HepG2 (cell line): Measurements from ENCODE around the gene CEP120. TPM values are rescaled to one million over a fixed set of nuclear protein-coding genes. Genes with fewer than 3 reads are reported as not detected.

ENCODE experiments used
- ATAC-seq: fragments of 200-7000 bp; cut with Tn5 transposase; 3 replicates; pipeline ENCODE4 v1.9.1; 2020; ENCODE audit warnings: mild to moderate bottlenecking, moderate library complexity
- BruUV-seq: library from RNA; stranded (reverse); fragments of 400-500 nt; replicated peaks from 2 replicates; lab custom pipeline; 2021; lab: Mats Ljungman, UMichigan
- CTCF ChIA-PET: fragments of 300-600 bp; formaldehyde crosslinking; extraction: SDS; loops from one replicate; lab custom pipeline; 2021; ENCODE audit warnings: low total read pairs, inconsistent platforms, low intra/inter-chr PET ratio; lab: Yijun Ruan, JAX
- POLR2A ChIA-PET: fragments of 350-600 bp; sonication (Branson Sonifier 250); formaldehyde crosslinking; loops from one replicate; lab custom pipeline; 2020; ENCODE audit warnings: antibody characterized with exemption, inconsistent platforms; lab: Yijun Ruan, JAX
- DNase-seq: peaks from one replicate; pipeline ENCODE4 v3.0.0-alpha.2; 2015; ENCODE audit warnings: low spot score
- FAIRE-seq: peaks from 3 replicates; lab custom pipeline; 2011; peaks lifted over from hg19 to GRCh38; lab: Jason Lieb, UNC
- H2AFZ ChIP-seq: one replicate; pipeline ENCODE4 v1.6.1; 2011; ENCODE audit warnings: low read length, inconsistent platforms
- H3K27ac ChIP-seq: fragments of 300-600 bp; 3 replicates; pipeline ENCODE4 v1.8.0; 2011; ENCODE audit warnings: mixed run types, mild to moderate bottlenecking, mixed read lengths, low read length, inconsistent platforms; ENCODE audit not compliant: insufficient read depth; ENCODE audit errors: extremely low read length
- H3K27me3 ChIP-seq, 2 experiments: fragments of 200-600 bp in 1 of 2; 2 replicates in 1 of 2; 3 replicates in 1 of 2; pipeline versions ENCODE4 v1.6.0 to v1.8.0; 2011; ENCODE audit warnings: low read length in 2 of 2, mild to moderate bottlenecking in 2 of 2, moderate library complexity in 2 of 2, inconsistent platforms in 1 of 2; ENCODE audit not compliant: insufficient read depth in 2 of 2, control insufficient read depth in 1 of 2
- H3K36me3 ChIP-seq, 2 experiments: fragments of 200-600 bp in 1 of 2; replicated peaks in 1 of 2; 2 replicates in 1 of 2; 3 replicates in 1 of 2; pipeline versions ENCODE4 v1.5.1 to v1.8.0; 2011; ENCODE audit warnings: low read length in 2 of 2, inconsistent platforms in 1 of 2; ENCODE audit not compliant: insufficient read depth in 2 of 2, control insufficient read depth in 1 of 2
- H3K4me1 ChIP-seq: 2 replicates; pipeline ENCODE4 v1.5.1; 2012; ENCODE audit warnings: low read length, inconsistent platforms; ENCODE audit not compliant: insufficient read depth
- H3K4me2 ChIP-seq: 2 replicates; pipeline ENCODE4 v1.6.0; 2011; ENCODE audit warnings: low read depth, low read length, inconsistent platforms
- H3K4me3 ChIP-seq, 3 experiments: fragments of 200-600 bp in 1 of 3; sonication (generic), shearing (Covaris generic) in 1 of 3; replicated peaks in 1 of 3; 2 replicates each; pipeline ENCODE4 v1.5.1; 2011 to 2016; ENCODE audit warnings: low read length in 3 of 3, inconsistent platforms in 2 of 3, low read depth in 2 of 3, mild to moderate bottlenecking in 2 of 3, control low read depth in 1 of 3, mixed read lengths in 1 of 3; ENCODE audit not compliant: insufficient read depth in 1 of 3
- H3K79me2 ChIP-seq: one replicate; pipeline ENCODE4 v1.6.1; 2011; ENCODE audit warnings: low read length, inconsistent platforms; ENCODE audit not compliant: insufficient read depth
- H3K9ac ChIP-seq: 2 replicates; pipeline ENCODE4 v1.6.0; 2011; ENCODE audit warnings: mild to moderate bottlenecking, low read depth, low read length, inconsistent platforms; ENCODE audit not compliant: insufficient read depth
- H3K9me3 ChIP-seq: 2 replicates; pipeline ENCODE4 v1.5.1; 2012; ENCODE audit warnings: mild to moderate bottlenecking, low read length
- H4K20me1 ChIP-seq: 2 replicates; pipeline ENCODE4 v1.6.0; 2011; ENCODE audit warnings: inconsistent platforms, mild to moderate bottlenecking, low read length, moderate library complexity; ENCODE audit not compliant: insufficient read depth
- AKAP8 ChIP-seq: sonication (generic); formaldehyde crosslinking; IDR thresholded peaks from 2 replicates; pipeline ENCODE4 v1.5.1; 2020; ENCODE audit warnings: mild to moderate bottlenecking, missing genetic modification reagents
- FOSL1 ChIP-seq: sonication (generic); formaldehyde crosslinking; IDR thresholded peaks from 2 replicates; pipeline ENCODE4 v1.9.0; 2021; ENCODE audit warnings: missing genetic modification reagents, borderline replicate concordance
- FOXK2 ChIP-seq: fragments of 450-650 bp; IDR thresholded peaks from 2 replicates; pipeline ENCODE4 v1.6.1; 2016
- HMGA1 ChIP-seq: sonication (generic); formaldehyde crosslinking; conservative IDR thresholded peaks from 2 replicates; pipeline ENCODE4 v1.4.0; 2020; ENCODE audit warnings: missing genetic modification reagents
- JUND ChIP-seq: sonication (generic); formaldehyde crosslinking; IDR thresholded peaks from 2 replicates; pipeline ENCODE4 v1.8.0; 2022; ENCODE audit warnings: mild to moderate bottlenecking, missing genetic modification reagents
- NCOR1 ChIP-seq: fragments of 200-600 bp; sonication (generic); IDR thresholded peaks from 2 replicates; pipeline ENCODE4 v1.7.0; 2017; ENCODE audit warnings: antibody characterized with exemption, low read length, borderline replicate concordance
- POLR2G ChIP-seq: fragments of 200-400 bp; formaldehyde crosslinking; IDR thresholded peaks from 2 replicates; pipeline ENCODE4 v1.6.1; 2018; ENCODE audit warnings: mild to moderate bottlenecking, low read depth, low read length, moderate library complexity
- REL ChIP-seq: sonication (generic); formaldehyde crosslinking; conservative IDR thresholded peaks from 2 replicates; pipeline ENCODE4 v1.8.0; 2022; ENCODE audit warnings: mild to moderate bottlenecking, missing genetic modification reagents, moderate library complexity
- REPIN1 ChIP-seq: sonication (generic); formaldehyde crosslinking; IDR thresholded peaks from 2 replicates; pipeline ENCODE4 v1.8.0; 2022; ENCODE audit warnings: missing genetic modification reagents, low read depth, mild to moderate bottlenecking, borderline replicate concordance
- SOX5 ChIP-seq: IDR thresholded peaks from 2 replicates; pipeline ENCODE4 v1.6.1; 2016; ENCODE audit warnings: borderline replicate concordance
- TARDBP ChIP-seq: sonication (generic); formaldehyde crosslinking; IDR thresholded peaks from 2 replicates; pipeline ENCODE4 v1.8.0; 2022; ENCODE audit warnings: mild to moderate bottlenecking, missing genetic modification reagents
- THAP11 ChIP-seq: IDR thresholded peaks from 2 replicates; pipeline ENCODE4 v1.6.1; 2016; ENCODE audit warnings: missing biosample characterization, missing genetic modification reagents
- WIZ ChIP-seq: sonication (generic); formaldehyde crosslinking; IDR thresholded peaks from 2 replicates; pipeline ENCODE4 v1.5.1; 2020; ENCODE audit warnings: mild to moderate bottlenecking, missing genetic modification reagents
- ZMYM2 ChIP-seq: sonication (generic); formaldehyde crosslinking; IDR thresholded peaks from 2 replicates; pipeline ENCODE4 v1.8.0; 2022; ENCODE audit warnings: mild to moderate bottlenecking, missing genetic modification reagents
- ZNF101 ChIP-seq: sonication (generic); formaldehyde crosslinking; IDR thresholded peaks from 2 replicates; pipeline ENCODE4 v1.4.0; 2020; ENCODE audit warnings: mild to moderate bottlenecking, low read depth, missing genetic modification reagents, borderline replicate concordance
- ZNF382 ChIP-seq: sonication (generic); formaldehyde crosslinking; IDR thresholded peaks from 2 replicates; pipeline ENCODE4 v1.5.0; 2020; ENCODE audit warnings: missing genetic modification reagents, mild to moderate bottlenecking, borderline replicate concordance
- ZNF441 ChIP-seq: sonication (generic); formaldehyde crosslinking; IDR thresholded peaks from 2 replicates; pipeline ENCODE4 v1.7.0; 2021; ENCODE audit warnings: missing genetic modification reagents, borderline replicate concordance
- ZNF512 ChIP-seq: sonication (generic); formaldehyde crosslinking; IDR thresholded peaks from 2 replicates; pipeline ENCODE4 v1.4.0; 2020; ENCODE audit warnings: mild to moderate bottlenecking, missing genetic modification reagents
- ZNF619 ChIP-seq: sonication (generic); formaldehyde crosslinking; IDR thresholded peaks from 2 replicates; pipeline ENCODE4 v1.4.0; 2020; ENCODE audit warnings: mild to moderate bottlenecking, missing genetic modification reagents
- ZNF777 ChIP-seq: sonication (generic); formaldehyde crosslinking; IDR thresholded peaks from 2 replicates; pipeline ENCODE4 v1.4.0; 2020; ENCODE audit warnings: missing genetic modification reagents
- ZSCAN25 ChIP-seq: sonication (generic); formaldehyde crosslinking; IDR thresholded peaks from 2 replicates; pipeline ENCODE4 v1.8.0; 2022; ENCODE audit warnings: mild to moderate bottlenecking, missing genetic modification reagents
- WGBS: methylation state at CpG from one replicate; pipeline ENCODE4 v1.1.6; 2017; ENCODE audit warnings: low lambda C conversion rate; 5-methylcytosine and 5-hydroxymethylcytosine counted together
- in situ Hi-C: cut with HindIII; loops from 2 replicates; pipeline ENCODE4 v1.10.0; 2017; ENCODE audit warnings: low pct_unique_long_range_greater_than_20kb; ENCODE audit not compliant: extremely low pct_ligation_motif_present
- intact Hi-C: fragments of 100-400 bp; cut with micrococcal nuclease; formaldehyde crosslinking; loops from one replicate; pipeline ENCODE4 v1.10.0; 2022; ENCODE audit not compliant: unreplicated experiment
- polyA plus RNA-seq, 8 experiments: library from polyadenylated mRNA; depleted of rRNA in 3 of 8; stranded (reverse) in 7 of 8; unstranded in 1 of 8; fragments of >200 nt; fragmentation: Illumina TruSeq in 4 of 8; extraction: Trizol in 4 of 8; gene quantifications; 2 replicates each; pipeline versions ENCODE4 v1.2.1 to v1.2.3, GENCODE V29; 2011 to 2016; ENCODE audit warnings: low read depth in 4 of 8, missing spikeins in 1 of 8, mixed read lengths in 1 of 8; ENCODE audit not compliant: insufficient read depth in 1 of 8
- total RNA-seq, 5 experiments: library from RNA; depleted of rRNA; stranded (reverse); fragments of >200 nt; fragmentation: Illumina TruSeq; extraction: Trizol; gene quantifications; 2 replicates each; pipeline ENCODE4 v1.2.3, GENCODE V29; 2016; ENCODE audit warnings: low read depth in 1 of 5

CEP120 gene
- total and polyA plus RNA-seq, 2 of the 13 experiments (the other 11 are each of a cell fraction or from before 2014, with no cell fraction given) = 8.0 to 14.7 TPM

- 6% methylated on average over 2 of the region's 2 CpGs for WGBS
- no peak overlapping the region for H3K9ac ChIP-seq
- H3K4me3 ChIP-seq = no peak overlapping the region
- no peak for FAIRE-seq
- H3K79me2 ChIP-seq = no peaks in the 10 kb centered on the region
- no peaks in the 10 kb centered on the region for H3K4me1 ChIP-seq
- no peaks in the 10 kb centered on the region for H3K27me3 ChIP-seq
- no peaks in the 10 kb centered on the region for H4K20me1 ChIP-seq
- no peaks in the 10 kb centered on the region for H3K9me3 ChIP-seq
- H3K4me2 ChIP-seq = no peak overlapping the region
- no peak for TF ChIP-seq JUND (CRISPR knock-in tag)
- TF ChIP-seq ZNF441 (CRISPR knock-in tag) = no peak
- TF ChIP-seq THAP11 (CRISPR knock-in tag) = no peak
- TF ChIP-seq SOX5 (CRISPR knock-in tag) = no peak
- no peak for TF ChIP-seq ZNF512
- TF ChIP-seq REPIN1 (CRISPR knock-in tag) = no peak
- no peak for ATAC-seq
- no TSS peak for BruUV-seq
- no peak for DNase-seq
- ChIA-PET POLR2A (no interaction called here), CTCF (no interaction called here)
- no peaks in the 10 kb centered on the region for H3K36me3 ChIP-seq
- in situ Hi-C loops (no loop called here), intact Hi-C loops (no loop called here)
- H2AFZ ChIP-seq = no peak overlapping the region
- no peak overlapping the region for H3K27ac ChIP-seq
These were observed 26.3 kb upstream of the CEP120 start for GRCh38 chr5:123449424-123449974.

- no TSS peak for BruUV-seq
- Histone ChIP-seq H3K4me1 (no peaks in the 10 kb centered on the region), H3K36me3 (no peaks in the 10 kb centered on the region)
- intact Hi-C loops = no loop called here
- POLR2A ChIA-PET = no interaction called here
- CTCF ChIA-PET = no interaction called here
- ATAC-seq (no peak), DNase-seq (no peak)
- TF ChIP-seq FOXK2 (no peak), ZSCAN25 (CRISPR knock-in tag) (no peak), TARDBP (no peak), ZMYM2 (CRISPR knock-in tag) (no peak), FOSL1 (CRISPR knock-in tag) (no peak), ZNF382 (no peak), ZNF619 (CRISPR knock-in tag) (no peak), WIZ (no peak), NCOR1 (no peak), AKAP8 (CRISPR knock-in tag) (no peak), HMGA1 (CRISPR knock-in tag) (no peak), ZNF101 (CRISPR knock-in tag) (no peak), POLR2G (no peak), REL (CRISPR knock-in tag) (no peak), ZNF777 (CRISPR knock-in tag) (no peak)
- TF ChIP-seq, all 625 proteins: peak for 0
- H3K4me3 ChIP-seq = no peak overlapping the region
- no peak overlapping the region for H2AFZ ChIP-seq
- in situ Hi-C loops = no loop called here
- 40% methylated on average over 6 of the region's 6 CpGs for WGBS
- no peak for FAIRE-seq
- H3K27me3 ChIP-seq = no peaks in the 10 kb centered on the region
- H3K4me2 ChIP-seq = no peak overlapping the region
- no peaks in the 10 kb centered on the region for H3K9me3 ChIP-seq
- H3K9ac ChIP-seq = no peak overlapping the region
- H4K20me1 ChIP-seq = no peaks in the 10 kb centered on the region
- H3K79me2 ChIP-seq = no peaks in the 10 kb centered on the region
- no peak overlapping the region for H3K27ac ChIP-seq
These were observed 25.5 kb upstream of the CEP120 start for GRCh38 chr5:123448743-123449142.
